ENCODE measurements around the gene MED23.
"Not testable (repeated sequence)": the region's sequence is repeated elsewhere in the genome, so short reads cannot be mapped to it uniquely, and the experiment has no call there.

Gene MED23

DNA sequence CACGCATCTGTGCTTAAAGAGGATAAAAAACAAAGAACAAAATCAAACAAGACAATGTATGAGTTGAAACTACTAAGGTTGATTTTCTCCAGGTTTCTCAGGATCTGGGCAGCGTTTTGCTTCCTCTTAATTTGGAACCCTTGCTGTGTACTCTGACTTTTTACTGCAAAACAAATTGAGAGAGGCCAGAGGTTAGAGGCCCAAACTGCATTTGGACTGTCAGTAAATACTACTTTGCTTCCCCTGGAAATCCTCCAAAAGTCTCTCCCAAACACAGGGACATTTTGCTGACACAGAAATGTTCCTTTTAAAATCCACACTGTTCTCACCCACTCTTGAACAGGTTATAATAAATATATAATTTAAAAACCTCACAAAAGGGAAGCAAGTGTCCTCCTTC is 53.9 kb downstream of the MED23 start:
- DNase-seq = no peak

DNA sequence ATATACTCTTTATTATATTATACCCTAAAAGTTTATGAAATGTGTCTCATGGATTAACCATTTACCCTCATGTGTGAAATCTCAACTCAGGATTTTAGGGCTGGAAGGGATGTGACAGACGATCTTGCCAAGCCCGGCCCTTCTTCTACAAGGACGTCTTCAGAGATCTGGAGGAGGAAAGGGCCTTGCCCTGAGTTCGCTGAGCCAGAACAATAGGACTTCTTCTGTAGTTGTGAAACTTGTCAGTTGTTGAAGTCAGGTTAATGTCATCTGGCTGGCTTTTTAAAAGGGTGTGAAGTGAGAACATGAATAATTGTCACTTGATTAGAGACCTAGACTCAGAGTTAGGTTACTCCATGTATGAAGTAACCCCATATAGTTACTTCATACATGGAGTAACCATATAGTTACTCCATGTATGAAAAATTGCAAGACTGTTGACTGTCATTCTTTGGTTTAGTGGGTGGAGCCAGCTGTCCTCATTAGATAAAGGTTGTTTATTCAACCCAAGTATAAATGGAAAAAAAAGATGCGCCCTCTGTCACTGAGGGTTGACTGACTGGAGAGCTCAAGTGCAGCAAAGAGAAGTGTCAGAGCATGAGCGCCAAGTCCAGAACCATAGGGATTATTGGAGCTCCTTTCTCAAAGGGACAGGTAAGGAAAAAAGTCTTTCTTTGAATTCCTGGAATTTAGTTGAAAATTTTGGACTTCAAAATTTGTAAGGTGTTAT is 55.2 kb downstream of the MED23 start, which contains the start of gene ARG1:
ARG1 (plus strand) TSS at position 541 of the 730 bp plus-strand sequence; CDS start at position 598, 57 bp downstream.
- DNase-seq = no peak

GRCh38 chr6:131568726-131569125 is 59.3 kb downstream of the MED23 start:
- no peak for DNase-seq

DNA sequence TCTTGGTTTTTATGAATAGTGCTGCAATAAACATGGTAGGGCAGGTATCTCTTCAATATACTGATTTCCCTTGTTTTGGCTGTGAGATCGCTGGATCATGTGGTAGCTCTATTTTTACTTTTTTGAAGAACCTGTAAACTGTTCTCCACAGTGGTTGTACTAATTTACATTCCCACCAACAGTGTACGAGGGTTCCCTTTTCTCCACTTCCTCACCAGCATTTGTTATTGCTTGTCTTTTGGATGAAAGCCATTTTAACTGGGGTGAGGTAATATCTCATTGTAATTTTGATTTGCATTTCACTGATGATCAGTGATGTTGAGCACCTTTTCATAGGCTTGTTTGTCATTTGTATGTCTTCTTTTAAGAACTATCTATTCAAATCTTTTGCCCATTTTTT is 63.0 kb downstream of the MED23 start:
- no peak for DNase-seq

DNA sequence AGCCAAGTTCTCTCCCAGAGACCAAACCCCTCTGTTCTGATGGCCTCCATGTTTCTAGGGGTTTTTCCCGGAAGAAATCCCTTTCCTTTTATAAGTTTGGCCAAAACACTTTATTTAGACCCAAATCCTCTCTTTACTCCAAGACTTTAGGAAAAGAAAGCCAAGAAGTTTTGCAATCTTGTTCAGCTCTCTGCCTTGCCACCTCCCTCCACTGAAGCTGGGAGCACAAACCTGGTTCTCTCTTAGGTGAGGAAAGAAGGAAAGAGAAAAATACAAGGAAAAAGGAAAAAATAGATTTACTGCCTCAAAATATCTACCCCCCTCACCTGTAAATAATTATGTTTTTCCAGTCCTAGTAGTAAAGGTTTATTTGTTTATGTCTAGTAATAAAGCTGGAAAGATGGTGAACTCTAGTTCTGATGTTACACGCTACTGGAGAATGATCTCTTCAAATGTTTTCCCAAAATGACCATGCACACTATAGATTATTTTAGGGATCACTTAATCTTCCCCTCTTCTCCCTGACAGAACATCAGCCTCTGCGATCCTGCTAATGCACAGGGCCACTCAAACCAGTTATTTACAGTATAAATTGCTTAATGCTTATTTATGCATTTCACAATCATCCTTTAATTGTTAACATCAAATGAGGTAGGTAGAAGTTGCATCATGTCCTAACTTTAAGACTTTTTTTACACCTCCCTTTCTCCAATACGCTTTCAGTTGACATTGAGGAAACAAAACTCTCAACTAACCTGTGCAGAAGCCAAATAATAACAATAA is 65.9 kb downstream of the MED23 start:
- DNase-seq = no peak

- no peak for DNase-seq
Measured at GRCh38 chr6:131558922-131559321, 69.1 kb downstream of the MED23 start.

GRCh38 chr6:131555992-131556391 is 72.0 kb downstream of the MED23 start:
- DNase-seq = no peak

DNA sequence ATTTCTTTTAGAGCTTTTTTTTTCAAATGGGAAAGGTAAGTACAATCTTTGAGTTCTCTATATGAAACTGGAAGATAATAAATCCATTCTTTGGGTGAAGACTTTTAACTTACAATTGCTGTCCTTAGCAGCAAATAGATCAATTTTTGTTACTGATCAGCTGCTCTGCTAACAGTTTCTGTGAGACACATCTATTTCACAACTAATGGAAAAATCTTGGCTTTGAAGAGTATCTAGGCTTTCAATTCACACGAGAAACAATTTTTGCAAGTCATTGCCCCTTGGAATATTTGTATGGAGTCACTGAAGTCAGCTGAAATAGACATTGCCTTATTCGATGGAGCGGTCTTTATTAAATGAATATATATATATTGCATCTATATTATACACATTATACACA is 75.5 kb downstream of the MED23 start:
- no peak for DNase-seq

- DNase-seq = no peak
Measured at GRCh38 chr6:131551902-131552301, 76.1 kb downstream of the MED23 start.

GRCh38 chr6:131549811-131550210 is 78.2 kb downstream of the MED23 start:
- DNase-seq = no peak

GRCh38 chr6:131548441-131548840 is 79.6 kb downstream of the MED23 start:
- DNase-seq = no peak

- DNase-seq = no peak
Measured at GRCh38 chr6:131547488-131547887, 80.6 kb downstream of the MED23 start.

- no peak for DNase-seq
Measured at GRCh38 chr6:131545317-131545716, 82.7 kb downstream of the MED23 start.

DNA sequence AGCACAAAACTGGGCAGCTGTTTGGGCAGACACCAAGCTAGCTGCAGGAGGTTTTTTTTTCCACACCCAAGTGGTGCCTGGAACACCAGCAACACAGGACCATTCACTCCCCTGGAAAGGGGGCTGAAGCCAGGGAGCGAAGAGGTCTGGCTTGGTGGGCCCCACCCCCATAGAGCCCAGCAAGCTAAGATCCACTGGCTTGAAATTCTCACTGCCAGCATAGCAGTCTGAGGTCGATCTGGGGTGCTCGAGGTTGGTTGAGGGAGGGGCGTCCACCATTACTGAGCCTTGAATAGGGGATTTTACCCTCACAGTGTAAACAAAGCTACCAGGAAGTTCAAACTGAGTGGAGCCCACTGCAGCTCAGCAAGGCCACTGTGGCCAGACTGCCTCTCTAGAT is 89.4 kb downstream of the MED23 start:
- DNase-seq = not testable (repeated sequence)

DNA sequence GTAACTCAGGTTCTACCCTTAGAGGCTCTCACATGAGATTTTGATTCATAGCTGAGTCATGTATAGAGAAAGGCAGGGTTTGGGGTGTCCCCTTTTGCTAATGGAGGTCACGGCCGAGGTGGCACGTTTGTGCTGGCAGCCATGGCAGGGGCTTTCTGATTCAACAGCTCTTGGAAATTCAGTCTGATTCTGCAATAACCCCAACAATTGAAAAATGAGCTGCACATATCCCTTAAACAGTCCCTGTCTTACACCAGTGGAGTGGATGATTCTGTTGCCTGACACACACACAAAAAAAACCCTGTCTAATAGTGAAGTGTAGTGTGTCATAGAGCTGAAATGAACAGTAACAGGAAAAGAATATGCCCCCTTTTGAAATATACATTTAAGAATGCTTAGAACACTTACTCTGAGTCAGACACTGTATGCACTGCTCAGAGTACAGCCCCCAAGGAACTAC is 95.4 kb downstream of the MED23 start:
- DNase-seq = no peak

- not testable (repeated sequence) for DNase-seq
Measured at GRCh38 chr6:131531681-131532080, 96.4 kb downstream of the MED23 start.

GRCh38 chr6:131530936-131531335 is 97.1 kb downstream of the MED23 start:
- not testable (repeated sequence) for DNase-seq

GRCh38 chr6:131524695-131525336 is 103.2 kb downstream of the MED23 start:
- DNase-seq = no peak

DNA sequence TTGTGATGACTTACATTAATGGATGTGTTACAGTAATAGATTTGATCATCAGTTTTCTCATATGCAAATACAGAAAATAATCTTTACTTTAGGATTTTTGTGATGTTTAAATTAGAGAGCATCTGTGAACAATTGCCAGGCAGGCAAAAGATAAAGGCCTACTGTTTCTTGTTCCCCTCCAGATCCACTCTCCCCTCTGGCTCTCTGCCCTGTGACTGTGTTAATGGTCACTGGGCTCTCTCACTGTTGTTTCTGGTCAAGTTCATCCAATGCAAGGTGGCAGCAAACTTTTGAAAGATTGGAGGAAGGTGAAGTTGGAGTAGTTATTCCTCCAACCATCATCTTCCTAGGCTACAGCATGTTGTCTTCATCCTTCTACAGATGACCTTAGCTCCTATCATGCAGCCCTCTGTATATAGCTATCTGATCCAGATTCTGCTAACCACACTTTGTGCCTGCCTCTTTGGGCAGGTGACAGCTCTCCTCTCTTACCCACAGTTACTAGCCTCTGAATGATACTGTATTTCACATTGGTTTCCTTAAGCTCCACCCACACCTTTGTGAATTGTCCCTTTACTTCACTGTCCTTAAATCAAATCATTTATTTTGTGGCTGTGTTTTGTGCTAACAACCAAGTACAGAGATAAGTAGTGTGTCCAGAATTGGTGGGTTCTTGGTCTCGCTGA is 103.9 kb downstream of the MED23 start:
- DNase-seq = peak in 6 of 58 donors; percentile 2 to 23 (median 6)
